Adrenal gland (tissue), 5 donors: ENCODE results near the gene ELP5.

Experiments used
- CTCF ChIP-seq, 6 experiments: fragments of 450-650 bp in 4 of 6; fragments of 200-600 bp in 2 of 6; sonication (generic) in 1 of 6; IDR thresholded peaks; 1 replicate in 5 of 6; 2 replicates in 1 of 6; pipeline versions ENCODE4 v1.5.1 to v1.8.0; 2016 to 2021; ENCODE audit warnings: antibody characterized with exemption in 6 of 6, mild to moderate bottlenecking in 2 of 6, moderate library complexity in 1 of 6
- POLR2A ChIP-seq, 2 donors: fragments of 450-650 bp; IDR thresholded peaks; one replicate each; pipeline ENCODE4 v1.6.1; 2017; ENCODE audit warnings: antibody characterized with exemption in 2 of 2, mild to moderate bottlenecking in 2 of 2, moderate library complexity in 1 of 2
- donor health status: DM: no; HTN: no; CAD: no.

- TF ChIP-seq POLR2A (IDR thresholded peaks at IDR 0.05) (no peak), CTCF (IDR thresholded peaks at IDR 0.05) (no peak)
Measured at GRCh38 chr17:7293816-7294613, 42.0 kb downstream of the ELP5 start.
